Measurements from ENCODE around the gene C10orf71.

DNA sequence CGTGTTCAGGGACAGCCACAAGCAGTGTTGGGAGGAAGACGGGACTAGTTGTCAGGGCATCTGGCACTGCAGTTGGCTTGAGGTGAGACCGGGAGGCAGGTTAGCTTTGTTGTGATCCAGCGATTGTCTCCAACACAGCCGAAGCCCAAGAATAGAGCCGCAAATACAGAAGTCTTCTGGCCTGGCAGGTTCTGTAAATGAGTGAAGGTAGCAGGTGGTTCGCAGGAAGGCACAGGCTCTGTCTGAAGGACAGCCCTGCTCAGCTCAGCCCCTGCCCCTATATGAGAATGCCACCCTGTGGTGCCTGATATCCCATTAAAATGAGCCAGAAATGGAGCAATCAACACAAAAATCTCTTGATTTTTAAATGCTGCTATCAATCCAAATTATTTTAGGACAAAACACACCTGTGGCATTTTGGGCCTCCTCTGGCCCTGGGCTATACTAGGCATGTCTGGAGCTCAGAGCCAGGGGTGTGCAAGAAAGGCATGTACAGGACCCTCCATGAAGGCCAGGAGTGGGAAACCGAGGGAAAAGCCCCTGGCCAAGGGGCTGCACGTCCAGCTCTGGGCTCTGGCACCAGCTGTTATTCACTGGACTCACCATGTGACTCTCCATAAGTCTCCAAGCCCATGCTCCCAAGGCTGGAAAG, 11.2 kb upstream of the C10orf71 start:
- TF ChIP-seq, protein P1, sequence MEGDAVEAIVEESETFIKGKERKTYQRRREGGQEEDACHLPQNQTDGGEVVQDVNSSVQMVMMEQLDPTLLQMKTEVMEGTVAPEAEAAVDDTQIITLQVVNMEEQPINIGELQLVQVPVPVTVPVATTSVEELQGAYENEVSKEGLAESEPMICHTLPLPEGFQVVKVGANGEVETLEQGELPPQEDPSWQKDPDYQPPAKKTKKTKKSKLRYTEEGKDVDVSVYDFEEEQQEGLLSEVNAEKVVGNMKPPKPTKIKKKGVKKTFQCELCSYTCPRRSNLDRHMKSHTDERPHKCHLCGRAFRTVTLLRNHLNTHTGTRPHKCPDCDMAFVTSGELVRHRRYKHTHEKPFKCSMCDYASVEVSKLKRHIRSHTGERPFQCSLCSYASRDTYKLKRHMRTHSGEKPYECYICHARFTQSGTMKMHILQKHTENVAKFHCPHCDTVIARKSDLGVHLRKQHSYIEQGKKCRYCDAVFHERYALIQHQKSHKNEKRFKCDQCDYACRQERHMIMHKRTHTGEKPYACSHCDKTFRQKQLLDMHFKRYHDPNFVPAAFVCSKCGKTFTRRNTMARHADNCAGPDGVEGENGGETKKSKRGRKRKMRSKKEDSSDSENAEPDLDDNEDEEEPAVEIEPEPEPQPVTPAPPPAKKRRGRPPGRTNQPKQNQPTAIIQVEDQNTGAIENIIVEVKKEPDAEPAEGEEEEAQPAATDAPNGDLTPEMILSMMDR (IDR thresholded peaks at IDR 0.05; ENCODE audit: low read depth, low read length, poor library complexity, severe bottlenecking), result no peak
- no peak for TF ChIP-seq EZH2phosphoT487 (IDR thresholded peaks at IDR 0.05; ENCODE audit: borderline replicate concordance, low read length)

Data from DOHH2 (cell line).